Stimulated activated CD4-positive, alpha-beta T cell treated with anti-CD3 and anti-CD28 coated beads, TNF-alpha, amount 100 ng/mL, for 4 hours (primary cell): ENCODE measurements around the gene P4HTM.
"Not testable (repeated sequence)": the region's sequence is repeated elsewhere in the genome, so short reads cannot be mapped to it uniquely, and the experiment has no call there.

Experiments used
- DNase-seq, 3 experiments: peaks; one replicate each; pipeline ENCODE4 v3.0.0-alpha.2; 2020; ENCODE audit warnings: low read depth in 3 of 3

P4HTM gene

GRCh38 chr3:49008627-49009026 is 18.6 kb downstream of the P4HTM start:
- DNase-seq = not testable (repeated sequence)

- DNase-seq = no peak
Measured at GRCh38 chr3:49009396-49009795, 19.4 kb downstream of the P4HTM start.

DNA sequence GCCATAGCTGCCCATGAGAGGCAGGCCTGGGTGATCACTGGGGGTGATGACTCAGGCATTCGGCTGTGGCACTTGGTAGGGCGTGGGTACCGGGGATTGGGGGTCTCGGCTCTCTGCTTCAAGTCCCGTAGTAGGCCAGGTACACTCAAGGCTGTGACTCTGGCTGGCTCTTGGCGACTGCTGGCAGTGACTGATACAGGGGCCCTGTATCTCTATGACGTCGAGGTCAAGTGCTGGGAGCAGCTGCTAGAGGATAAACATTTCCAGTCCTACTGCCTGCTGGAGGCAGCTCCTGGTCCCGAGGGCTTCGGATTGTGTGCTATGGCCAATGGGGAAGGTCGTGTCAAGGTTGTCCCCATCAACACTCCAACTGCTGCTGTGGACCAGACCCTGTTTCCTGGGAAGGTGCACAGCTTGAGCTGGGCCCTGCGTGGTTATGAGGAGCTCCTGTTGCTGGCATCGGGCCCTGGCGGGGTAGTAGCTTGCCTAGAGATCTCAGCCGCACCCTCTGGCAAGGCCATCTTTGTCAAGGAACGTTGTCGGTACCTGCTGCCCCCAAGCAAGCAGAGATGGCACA is 22.5 kb downstream of the P4HTM start:
- DNase-seq = no peak

DNA sequence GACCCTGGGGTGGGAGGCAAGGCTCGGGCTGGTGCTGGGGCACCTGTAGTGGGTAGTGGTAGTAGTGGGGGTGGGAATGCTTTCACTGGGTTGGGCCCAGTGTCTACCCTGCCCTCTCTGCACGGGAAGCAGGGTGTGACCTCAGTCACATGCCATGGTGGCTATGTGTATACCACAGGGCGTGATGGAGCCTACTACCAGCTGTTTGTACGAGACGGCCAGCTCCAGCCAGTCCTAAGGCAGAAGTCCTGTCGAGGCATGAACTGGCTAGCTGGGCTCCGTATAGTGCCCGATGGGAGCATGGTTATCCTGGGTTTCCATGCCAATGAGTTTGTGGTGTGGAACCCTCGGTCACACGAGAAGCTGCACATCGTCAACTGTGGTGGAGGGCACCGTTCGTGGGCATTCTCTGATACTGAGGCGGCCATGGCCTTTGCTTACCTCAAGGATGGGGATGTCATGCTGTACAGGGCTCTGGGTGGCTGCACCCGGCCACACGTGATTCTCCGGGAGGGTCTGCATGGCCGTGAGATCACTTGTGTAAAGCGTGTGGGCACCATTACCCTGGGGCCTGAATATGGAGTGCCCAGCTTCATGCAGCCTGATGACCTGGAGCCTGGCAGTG is 23.2 kb downstream of the P4HTM start:
- no peak for DNase-seq

- no peak for DNase-seq
Measured at GRCh38 chr3:49013738-49014660, 24.0 kb downstream of the P4HTM start.

GRCh38 chr3:49015072-49015471 is 25.0 kb downstream of the P4HTM start:
- DNase-seq = no peak

DNA sequence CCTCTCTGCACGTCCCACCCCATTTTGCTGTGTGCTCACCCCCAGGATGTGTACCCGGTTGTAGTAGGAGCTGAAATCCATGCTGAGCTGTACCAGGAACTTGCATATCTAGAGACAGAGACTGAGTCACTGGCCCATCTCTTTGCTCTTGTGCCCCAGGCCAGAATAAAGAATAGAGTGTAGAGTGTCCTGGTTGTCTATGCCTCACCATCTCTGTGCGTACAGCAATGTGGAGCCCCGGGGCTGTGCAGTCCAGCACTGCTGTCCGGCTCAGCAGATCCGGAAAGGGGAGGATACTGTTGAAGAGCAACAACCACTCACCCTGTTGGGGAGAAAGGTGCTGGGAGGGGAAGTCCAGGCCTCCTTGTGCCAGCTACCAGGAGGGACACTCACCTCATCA is 25.7 kb downstream of the P4HTM start:
- no peak for DNase-seq

DNA sequence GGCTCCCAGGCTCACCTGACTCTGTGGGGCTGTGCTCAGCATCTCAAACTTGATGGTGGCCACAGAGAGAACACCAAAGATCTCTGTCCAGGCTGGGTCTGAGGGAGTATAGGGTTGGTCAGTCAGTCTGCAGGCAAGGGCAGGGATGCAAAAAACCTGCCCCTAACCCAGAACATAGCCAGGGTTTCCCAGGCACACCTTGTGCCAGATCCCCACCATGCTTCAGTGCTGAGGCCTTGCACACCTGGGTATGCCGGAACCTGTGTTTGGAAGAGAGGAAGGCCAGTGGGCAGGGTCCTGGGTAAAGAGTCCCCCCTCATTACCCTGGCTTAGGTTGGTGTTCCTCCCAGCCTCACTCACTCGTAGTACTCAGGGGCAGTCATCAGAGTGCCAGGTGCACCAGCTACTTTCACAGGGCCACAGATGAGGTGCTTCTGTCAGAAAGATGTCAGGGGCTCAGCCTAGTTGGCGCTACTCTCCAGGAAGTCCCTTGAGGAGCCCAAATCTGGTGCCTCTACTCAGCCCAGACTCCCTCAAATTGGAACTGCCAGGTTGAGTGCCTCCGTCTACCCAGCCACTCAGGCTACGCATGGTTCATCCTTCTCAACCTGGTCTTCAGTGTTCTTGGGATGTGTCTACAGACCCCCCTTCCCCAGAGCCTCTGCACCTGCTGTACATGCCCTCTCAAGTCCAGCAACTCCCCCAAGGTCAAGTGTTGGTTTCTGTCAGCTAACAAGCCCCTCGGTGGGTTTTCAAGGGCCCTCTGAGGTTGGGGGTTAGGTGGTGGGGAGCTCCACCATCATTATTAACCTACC is 26.6 kb downstream of the P4HTM start:
- DNase-seq = no peak

DNA sequence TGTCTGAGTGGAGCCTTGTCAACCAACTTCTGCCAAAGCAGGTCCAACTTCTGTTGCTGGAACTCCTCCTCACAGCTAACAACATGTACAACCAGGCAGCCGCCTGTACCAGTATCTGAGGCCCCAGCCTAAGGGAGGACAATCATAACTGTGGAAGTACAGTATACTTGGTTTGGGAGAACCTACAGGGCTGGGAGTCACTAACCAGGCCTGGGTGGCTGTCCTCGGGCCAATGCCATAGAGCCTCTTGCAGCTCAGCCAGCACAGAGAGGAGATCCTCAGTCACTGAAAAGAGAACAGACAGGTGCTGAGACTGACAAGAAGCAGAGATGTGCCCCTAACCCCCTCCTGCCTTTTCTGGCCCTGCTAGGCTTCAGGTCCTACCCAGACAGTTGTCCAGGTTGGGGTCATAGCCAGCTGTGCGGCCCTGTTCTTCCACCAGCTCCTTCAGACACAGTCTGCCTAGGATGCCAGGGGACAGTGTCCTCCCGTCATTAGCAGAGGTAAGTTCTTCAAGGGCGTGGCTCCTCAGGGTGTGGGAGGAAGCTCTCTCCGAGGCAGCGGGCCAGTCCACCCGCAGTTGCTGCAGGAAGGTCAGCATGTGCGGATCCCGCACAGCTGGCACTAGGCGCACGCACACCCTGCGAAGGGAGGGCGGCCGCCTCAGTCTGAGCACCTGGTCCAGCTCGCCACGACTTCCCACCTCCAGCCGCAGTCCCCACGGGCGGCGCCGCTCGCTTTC is 27.4 kb downstream of the P4HTM start:
- DNase-seq = no peak

GRCh38 chr3:49017971-49018706 is 28.1 kb downstream of the P4HTM start, which contains the start of gene DALRD3:
Gene DALRD3 (minus strand): TSS chr3:49018580. CDS start chr3:49018564, 16 bp downstream.
- peak; percentile 17 to 48 (median 33) for DNase-seq

GRCh38 chr3:49018707-49019006 is 28.6 kb downstream of the P4HTM start:
- DNase-seq = no peak

DNA sequence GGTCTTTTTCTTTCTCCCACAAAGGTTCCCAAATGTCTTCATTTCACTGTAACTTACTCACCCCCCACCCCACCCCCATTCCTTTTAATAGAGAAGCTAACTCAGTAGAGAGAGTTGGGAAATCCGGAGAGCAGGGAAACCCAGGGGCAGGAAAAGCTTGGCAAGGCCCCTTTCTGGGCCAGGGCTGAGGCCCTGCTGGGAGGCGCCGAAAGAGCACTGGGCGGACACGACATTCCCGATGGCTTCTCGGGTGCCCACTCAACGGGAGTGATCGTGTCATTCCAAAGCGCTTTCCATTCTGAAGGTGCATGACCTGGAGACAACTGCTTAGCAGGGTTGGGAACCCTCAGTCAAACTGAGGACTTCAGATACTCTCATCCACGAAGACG is 29.9 kb downstream of the P4HTM start:
- no peak for DNase-seq

- no peak for DNase-seq
Measured at GRCh38 chr3:49020330-49021212, 30.5 kb downstream of the P4HTM start.

DNA sequence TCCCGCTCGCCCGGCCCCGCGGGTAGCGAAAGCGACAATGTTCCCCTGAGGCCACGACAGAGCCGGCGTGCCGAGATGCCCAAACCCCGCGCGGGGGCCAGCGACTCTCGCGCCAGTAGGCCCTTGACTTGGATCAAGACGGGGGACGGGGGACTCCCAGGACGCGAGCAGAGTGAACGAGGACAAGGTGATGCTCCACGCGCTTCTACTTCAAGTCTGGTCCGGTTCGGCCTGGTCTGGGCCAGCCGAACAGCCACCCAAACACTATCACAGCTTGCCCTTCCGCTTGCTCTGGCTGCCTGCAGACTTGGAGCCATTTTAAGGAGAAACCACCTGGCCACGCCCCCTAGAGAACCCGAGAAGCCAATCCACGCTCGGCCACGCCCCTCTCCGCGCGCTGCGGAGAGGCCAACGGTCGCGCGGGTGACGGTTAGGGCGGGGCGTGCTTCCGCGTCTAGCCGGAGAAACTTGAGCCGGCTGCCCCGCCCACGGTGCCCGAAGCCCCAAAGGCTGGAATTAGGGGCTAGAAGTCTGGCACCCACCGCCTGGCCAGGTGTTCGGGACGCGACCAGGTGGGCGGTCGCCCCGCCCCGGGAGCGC is 31.3 kb downstream of the P4HTM start:
- DNase-seq = peak; percentile 95 to 98 (median 98)

DNA sequence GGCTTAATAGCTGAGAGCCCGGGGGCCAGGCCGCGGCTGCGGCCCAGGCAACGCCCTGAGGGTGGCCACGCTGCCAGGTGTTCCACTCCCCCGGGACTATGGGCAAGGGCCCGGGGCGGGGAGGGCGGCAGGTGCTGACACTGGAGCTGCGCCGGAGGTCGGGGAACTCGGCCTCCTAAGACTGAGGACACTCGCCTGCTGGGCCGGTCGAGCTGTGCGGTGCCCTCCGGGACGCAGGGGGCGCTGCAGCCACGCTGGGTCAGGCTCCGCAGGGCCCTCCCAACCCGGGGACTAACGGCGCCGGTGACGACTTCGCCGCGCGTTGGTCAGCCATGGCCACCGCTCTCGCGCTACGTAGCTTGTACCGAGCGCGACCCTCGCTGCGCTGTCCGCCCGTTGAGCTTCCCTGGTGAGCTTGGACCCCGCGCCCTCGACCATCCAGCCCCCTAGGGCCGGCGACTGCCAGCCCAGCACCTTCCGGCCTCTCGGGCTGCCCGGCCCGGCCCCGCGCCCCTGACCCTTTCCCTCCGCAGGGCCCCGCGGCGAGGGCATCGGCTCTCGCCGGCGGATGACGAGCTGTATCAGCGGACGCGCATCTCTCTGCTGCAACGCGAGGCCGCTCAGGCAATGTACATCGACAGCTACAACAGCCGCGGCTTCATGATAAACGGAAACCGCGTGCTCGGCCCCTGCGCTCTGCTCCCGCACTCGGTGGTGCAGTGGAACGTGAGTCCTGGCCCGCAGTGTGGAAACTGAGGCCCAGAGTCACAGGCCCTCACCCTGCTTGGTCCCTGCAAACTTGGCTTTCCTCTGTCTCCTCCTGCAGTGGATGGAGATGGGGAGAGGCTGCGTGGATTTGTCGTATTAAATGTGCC is 32.0 kb downstream of the P4HTM start, which contains the start of gene NDUFAF3:
NDUFAF3 (plus strand) TSS at position 309 of the 875 bp plus-strand sequence; CDS start at position 333, 24 bp downstream.
- DNase-seq = peak; percentile 81 to 88 (median 83)

DNA sequence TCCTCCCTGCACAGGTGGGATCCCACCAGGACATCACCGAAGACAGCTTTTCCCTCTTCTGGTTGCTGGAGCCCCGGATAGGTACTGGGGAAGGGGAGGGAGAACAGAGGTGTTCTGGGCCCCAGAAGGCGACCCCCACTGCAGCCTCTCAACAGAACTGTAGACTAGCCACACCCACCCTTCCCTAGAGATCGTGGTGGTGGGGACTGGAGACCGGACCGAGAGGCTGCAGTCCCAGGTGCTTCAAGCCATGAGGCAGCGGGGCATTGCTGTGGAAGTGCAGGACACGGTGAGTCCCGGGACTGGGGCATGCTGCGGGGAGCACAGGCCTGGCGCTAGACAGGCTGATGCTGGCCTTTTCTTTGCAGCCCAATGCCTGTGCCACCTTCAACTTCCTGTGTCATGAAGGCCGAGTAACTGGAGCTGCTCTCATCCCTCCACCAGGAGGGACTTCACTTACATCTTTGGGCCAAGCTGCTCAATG is 32.7 kb downstream of the P4HTM start:
- DNase-seq = no peak

- no peak for DNase-seq
Measured at GRCh38 chr3:49023775-49024174, 33.7 kb downstream of the P4HTM start.

DNA sequence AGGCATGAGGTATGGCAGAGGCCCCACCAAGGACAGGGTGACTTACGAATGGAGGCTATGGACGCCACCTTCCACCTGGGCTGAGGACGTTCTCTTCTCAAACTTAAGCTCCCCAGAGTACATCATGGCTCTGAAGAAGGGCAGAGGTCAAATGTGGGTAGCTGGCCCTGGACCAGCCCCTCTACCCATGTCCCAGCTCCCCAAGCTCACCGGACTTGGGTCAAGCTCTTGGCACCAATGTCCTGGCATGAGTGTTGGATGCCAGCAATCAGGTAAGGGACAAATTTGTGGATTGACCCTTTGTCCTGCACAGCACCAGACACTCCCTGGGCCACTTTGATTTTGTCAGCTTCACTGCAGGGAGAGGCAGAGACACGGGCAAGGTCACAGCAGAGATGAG is 34.4 kb downstream of the P4HTM start:
- DNase-seq = no peak
